WTC11 (cell line): Measurements from ENCODE around the gene MOGAT2. TPM values are rescaled to one million over a fixed set of nuclear protein-coding genes. Genes with fewer than 3 reads are reported as not detected.

ENCODE experiments used
- ATAC-seq: fragments of 200-7000 bp; cut with Tn5 transposase; 2 replicates; pipeline ENCODE4 v1.10.0; 2021; ENCODE audit warnings: mild to moderate bottlenecking, moderate library complexity
- CTCF ChIA-PET: fragments of 300-600 bp; sonication (Branson Sonifier 250); formaldehyde crosslinking; loops from one replicate; lab custom pipeline; 2021; ENCODE audit warnings: antibody characterized with exemption; lab: Charles Lee
- POLR2A ChIA-PET: fragments of 350-600 bp; sonication (Branson Sonifier 250); formaldehyde crosslinking; loops from one replicate; lab custom pipeline; 2021; ENCODE audit warnings: antibody characterized with exemption; lab: Charles Lee
- DNase-seq: peaks from one replicate; pipeline ENCODE4 v3.0.0; 2021; ENCODE audit warnings: low spot score
- H3K27ac Mint-ChIP-seq: 2 replicates; pipeline ENCODE4 v1.8.0; 2021; ENCODE audit warnings: mixed read lengths
- H3K27me3 Mint-ChIP-seq: 2 replicates; pipeline ENCODE4 v1.8.0; 2021; ENCODE audit warnings: low read depth, mild to moderate bottlenecking, moderate library complexity, mixed read lengths
- H3K36me3 Mint-ChIP-seq: 2 replicates; pipeline ENCODE4 v1.8.0; 2021; ENCODE audit warnings: mixed read lengths
- H3K4me1 Mint-ChIP-seq: 2 replicates; pipeline ENCODE4 v1.8.0; 2022; ENCODE audit warnings: mixed read lengths
- H3K4me3 Mint-ChIP-seq: 2 replicates; pipeline ENCODE4 v1.8.0; 2021; ENCODE audit warnings: mild to moderate bottlenecking, moderate library complexity, mixed read lengths
- H3K9me3 Mint-ChIP-seq: 2 replicates; pipeline ENCODE4 v1.8.0; 2021; ENCODE audit warnings: mixed read lengths
- ARID4B ChIP-seq: sonication (generic); formaldehyde crosslinking; IDR thresholded peaks from 2 replicates; pipeline ENCODE4 v1.8.0; 2023; ENCODE audit warnings: missing genetic modification reagents, mild to moderate bottlenecking, borderline replicate concordance
- ATF1 ChIP-seq: sonication (generic); formaldehyde crosslinking; IDR thresholded peaks from 2 replicates; pipeline ENCODE4 v1.8.1; 2023; ENCODE audit warnings: mild to moderate bottlenecking, moderate library complexity, missing genetic modification reagents
- CREB1 ChIP-seq: sonication (generic); formaldehyde crosslinking; IDR thresholded peaks from 2 replicates; pipeline ENCODE4 v1.8.0; 2023; ENCODE audit warnings: mild to moderate bottlenecking, missing genetic modification reagents
- E2F4 ChIP-seq: sonication (generic); formaldehyde crosslinking; IDR thresholded peaks from 2 replicates; pipeline ENCODE4 v1.8.1; 2022; ENCODE audit warnings: low read depth, mild to moderate bottlenecking, moderate library complexity, missing genetic modification reagents, borderline replicate concordance
- GABPB1 ChIP-seq: sonication (generic); formaldehyde crosslinking; IDR thresholded peaks from 2 replicates; pipeline ENCODE4 v1.8.1; 2023; ENCODE audit warnings: mild to moderate bottlenecking, missing genetic modification reagents
- NR3C1 ChIP-seq: sonication (generic); formaldehyde crosslinking; conservative IDR thresholded peaks from 2 replicates; pipeline ENCODE4 v1.8.1; 2023; ENCODE audit warnings: low read depth, mild to moderate bottlenecking, missing genetic modification reagents
- USF1 ChIP-seq: sonication (generic); formaldehyde crosslinking; IDR thresholded peaks from 2 replicates; pipeline ENCODE4 v1.8.0; 2022; ENCODE audit warnings: mild to moderate bottlenecking, missing genetic modification reagents
- ZBTB43 ChIP-seq: sonication (generic); formaldehyde crosslinking; IDR thresholded peaks from 2 replicates; pipeline ENCODE4 v1.8.1; 2023; ENCODE audit warnings: mild to moderate bottlenecking, missing genetic modification reagents
- ZNF396 ChIP-seq: fragments of 250-450 bp; sonication (Bioruptor Pico); IDR thresholded peaks from 2 replicates; pipeline ENCODE4 v1.8.0; 2021; ENCODE audit warnings: mild to moderate bottlenecking, moderate library complexity, borderline replicate concordance
- ZNF423 ChIP-seq: fragments of 250-450 bp; sonication (Bioruptor Pico); IDR thresholded peaks from 2 replicates; pipeline ENCODE4 v2.1.2; 2022; ENCODE audit warnings: mild to moderate bottlenecking, moderate library complexity
- total RNA-seq: library from RNA; stranded (reverse); gene quantifications from 3 replicates; pipeline ENCODE4 v1.2.3, GENCODE V29; 2021
- TF ChIP-seq, protein P1 (sequence below): fragments of 250-450 bp; sonication (Bioruptor Pico); IDR thresholded peaks from 2 replicates; pipeline ENCODE4 v1.9.0; 2021; ENCODE audit warnings: mild to moderate bottlenecking, borderline replicate concordance
- TF ChIP-seq, protein P2 (sequence below): sonication (generic); formaldehyde crosslinking; conservative IDR thresholded peaks from 2 replicates; pipeline ENCODE4 v1.8.1; 2023; ENCODE audit warnings: mild to moderate bottlenecking, low read depth, missing genetic modification reagents, moderate library complexity

MOGAT2 gene
- total RNA-seq, 1 experiment from 2014 or later = not detected

DNA sequence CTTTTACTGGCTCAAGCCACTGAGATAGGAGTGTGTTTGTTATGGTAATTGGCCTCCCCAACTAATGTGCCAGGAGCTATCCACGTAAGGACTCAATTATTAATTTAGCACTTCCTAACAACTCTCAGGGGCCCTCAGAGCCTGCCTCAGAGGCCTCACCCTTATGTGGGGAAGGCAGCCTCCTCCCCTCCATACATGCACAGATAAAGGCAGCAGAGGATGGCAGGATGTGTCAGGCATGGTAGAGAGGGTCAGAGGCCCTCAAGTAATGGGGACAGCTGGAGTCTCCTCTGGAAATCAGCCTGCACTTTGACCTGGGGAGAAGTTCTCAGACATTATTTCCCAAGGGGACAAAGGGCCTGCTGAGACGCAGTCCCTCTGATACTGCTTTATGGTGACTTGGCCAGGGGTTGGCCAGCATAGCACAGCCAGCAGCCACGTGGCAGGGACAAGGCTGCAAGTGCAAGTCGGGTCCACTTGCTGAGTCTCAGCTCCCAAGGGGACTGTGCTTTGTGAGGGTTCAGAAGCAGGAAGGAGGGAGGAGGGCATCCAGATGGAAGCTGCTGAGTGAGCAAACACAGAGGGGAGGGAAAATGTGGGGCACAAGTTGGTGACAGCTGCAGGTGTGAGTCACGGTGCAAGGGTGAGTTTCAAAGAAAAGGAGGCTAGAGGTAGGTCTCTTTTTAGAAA lies 17.0 kb downstream of the MOGAT2 start:
- Mint-ChIP-seq H3K36me3 (no peaks in the 10 kb centered on the region), H3K4me1 (0 out of 2 replicates have a peak, but pooled peaks cover 3% of the 10 kb centered on the region), H3K27me3 (no peaks in the 10 kb centered on the region; the same call in 1 of the 2 replicates), H3K9me3 (peaks cover 6% of the 10 kb centered on the region), H3K4me3 (no peak overlapping the region), H3K27ac (no peak overlapping the region)
- POLR2A ChIA-PET = no interaction called here
- no peak for TF ChIP-seq ZNF423 (CRISPR knock-in tag)
- TF ChIP-seq GABPB1 (CRISPR knock-in tag) = 0 out of 2 replicates have a peak, but pooled peaks have one; percentile 10
- DNase-seq = no peak
- no peak; the same call in 1 of the 2 replicates for ATAC-seq
- CTCF ChIA-PET = interaction anchor here (1.1 to 2.1 kb wide), 2 partner anchors 11 to 29 kb away, joined by 3 to 10 read pairs; no protein-coding TSS in a partner anchor

GRCh38 chr11:75735181-75735845 lies 17.7 kb downstream of the MOGAT2 start:
- Mint-ChIP-seq H3K4me1 (0 out of 2 replicates have a peak, but pooled peaks cover 3% of the 10 kb centered on the region), H3K4me3 (no peak overlapping the region), H3K27ac (no peak overlapping the region), H3K27me3 (no peaks in the 10 kb centered on the region; the same call in 1 of the 2 replicates), H3K9me3 (peaks cover 6% of the 10 kb centered on the region), H3K36me3 (no peaks in the 10 kb centered on the region)
- ChIA-PET POLR2A (no interaction called here), CTCF (interaction anchor here (1.1 to 2.1 kb wide), 2 partner anchors 12 to 29 kb away, joined by 3 to 10 read pairs; no protein-coding TSS in a partner anchor)
- no peak for TF ChIP-seq NR3C1 (CRISPR knock-in tag)
- no peak for TF ChIP-seq E2F4
- TF ChIP-seq ZBTB43 (CRISPR knock-in tag) = no peak
- TF ChIP-seq ZNF396 (CRISPR knock-in tag) = no peak
- TF ChIP-seq ARID4B (CRISPR knock-in tag) = no peak
- no peak for TF ChIP-seq USF1 (CRISPR knock-in tag)
- no peak for TF ChIP-seq ATF1 (CRISPR knock-in tag)
- DNase-seq (no peak), ATAC-seq (no peak)

DNA sequence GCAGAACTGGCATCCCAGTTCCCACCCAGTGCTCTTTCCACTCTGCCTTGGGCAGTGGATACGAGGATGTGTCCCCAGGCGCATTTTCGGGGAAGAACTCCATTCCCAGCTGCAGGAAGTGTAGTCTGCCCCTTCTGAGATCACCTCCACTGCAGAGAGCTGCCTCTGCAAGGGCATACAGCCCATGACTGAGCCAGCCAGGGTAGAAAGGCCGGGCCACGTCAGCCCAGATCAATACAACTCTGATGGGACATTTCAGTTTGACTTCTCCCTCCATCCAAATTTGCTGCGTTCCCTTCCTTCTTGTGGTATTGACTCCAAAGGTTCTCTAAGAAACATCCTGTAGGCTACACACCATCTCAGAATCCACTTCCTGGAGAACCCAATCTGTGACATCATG lies 19.7 kb downstream of the MOGAT2 start:
- Mint-ChIP-seq H3K4me3 (no peak overlapping the region), H3K27ac (no peak overlapping the region), H3K9me3 (peaks cover 6% of the 10 kb centered on the region), H3K27me3 (no peaks in the 10 kb centered on the region; the same call in 1 of the 2 replicates), H3K36me3 (no peaks in the 10 kb centered on the region), H3K4me1 (0 out of 2 replicates have a peak, but pooled peaks cover 3% of the 10 kb centered on the region)
- ChIA-PET CTCF (interaction anchor here (1.0 to 1.2 kb wide), 3 partner anchors 14 to 140 kb away, joined by 3 to 4 read pairs (median 3); no protein-coding TSS in a partner anchor), POLR2A (no interaction called here)
- ATAC-seq (no peak), DNase-seq (no peak)
- TF ChIP-seq GABPB1 (CRISPR knock-in tag) = no peak
- TF ChIP-seq, protein P1, sequence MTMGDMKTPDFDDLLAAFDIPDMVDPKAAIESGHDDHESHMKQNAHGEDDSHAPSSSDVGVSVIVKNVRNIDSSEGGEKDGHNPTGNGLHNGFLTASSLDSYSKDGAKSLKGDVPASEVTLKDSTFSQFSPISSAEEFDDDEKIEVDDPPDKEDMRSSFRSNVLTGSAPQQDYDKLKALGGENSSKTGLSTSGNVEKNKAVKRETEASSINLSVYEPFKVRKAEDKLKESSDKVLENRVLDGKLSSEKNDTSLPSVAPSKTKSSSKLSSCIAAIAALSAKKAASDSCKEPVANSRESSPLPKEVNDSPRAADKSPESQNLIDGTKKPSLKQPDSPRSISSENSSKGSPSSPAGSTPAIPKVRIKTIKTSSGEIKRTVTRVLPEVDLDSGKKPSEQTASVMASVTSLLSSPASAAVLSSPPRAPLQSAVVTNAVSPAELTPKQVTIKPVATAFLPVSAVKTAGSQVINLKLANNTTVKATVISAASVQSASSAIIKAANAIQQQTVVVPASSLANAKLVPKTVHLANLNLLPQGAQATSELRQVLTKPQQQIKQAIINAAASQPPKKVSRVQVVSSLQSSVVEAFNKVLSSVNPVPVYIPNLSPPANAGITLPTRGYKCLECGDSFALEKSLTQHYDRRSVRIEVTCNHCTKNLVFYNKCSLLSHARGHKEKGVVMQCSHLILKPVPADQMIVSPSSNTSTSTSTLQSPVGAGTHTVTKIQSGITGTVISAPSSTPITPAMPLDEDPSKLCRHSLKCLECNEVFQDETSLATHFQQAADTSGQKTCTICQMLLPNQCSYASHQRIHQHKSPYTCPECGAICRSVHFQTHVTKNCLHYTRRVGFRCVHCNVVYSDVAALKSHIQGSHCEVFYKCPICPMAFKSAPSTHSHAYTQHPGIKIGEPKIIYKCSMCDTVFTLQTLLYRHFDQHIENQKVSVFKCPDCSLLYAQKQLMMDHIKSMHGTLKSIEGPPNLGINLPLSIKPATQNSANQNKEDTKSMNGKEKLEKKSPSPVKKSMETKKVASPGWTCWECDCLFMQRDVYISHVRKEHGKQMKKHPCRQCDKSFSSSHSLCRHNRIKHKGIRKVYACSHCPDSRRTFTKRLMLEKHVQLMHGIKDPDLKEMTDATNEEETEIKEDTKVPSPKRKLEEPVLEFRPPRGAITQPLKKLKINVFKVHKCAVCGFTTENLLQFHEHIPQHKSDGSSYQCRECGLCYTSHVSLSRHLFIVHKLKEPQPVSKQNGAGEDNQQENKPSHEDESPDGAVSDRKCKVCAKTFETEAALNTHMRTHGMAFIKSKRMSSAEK = no peak
- TF ChIP-seq, protein P2, sequence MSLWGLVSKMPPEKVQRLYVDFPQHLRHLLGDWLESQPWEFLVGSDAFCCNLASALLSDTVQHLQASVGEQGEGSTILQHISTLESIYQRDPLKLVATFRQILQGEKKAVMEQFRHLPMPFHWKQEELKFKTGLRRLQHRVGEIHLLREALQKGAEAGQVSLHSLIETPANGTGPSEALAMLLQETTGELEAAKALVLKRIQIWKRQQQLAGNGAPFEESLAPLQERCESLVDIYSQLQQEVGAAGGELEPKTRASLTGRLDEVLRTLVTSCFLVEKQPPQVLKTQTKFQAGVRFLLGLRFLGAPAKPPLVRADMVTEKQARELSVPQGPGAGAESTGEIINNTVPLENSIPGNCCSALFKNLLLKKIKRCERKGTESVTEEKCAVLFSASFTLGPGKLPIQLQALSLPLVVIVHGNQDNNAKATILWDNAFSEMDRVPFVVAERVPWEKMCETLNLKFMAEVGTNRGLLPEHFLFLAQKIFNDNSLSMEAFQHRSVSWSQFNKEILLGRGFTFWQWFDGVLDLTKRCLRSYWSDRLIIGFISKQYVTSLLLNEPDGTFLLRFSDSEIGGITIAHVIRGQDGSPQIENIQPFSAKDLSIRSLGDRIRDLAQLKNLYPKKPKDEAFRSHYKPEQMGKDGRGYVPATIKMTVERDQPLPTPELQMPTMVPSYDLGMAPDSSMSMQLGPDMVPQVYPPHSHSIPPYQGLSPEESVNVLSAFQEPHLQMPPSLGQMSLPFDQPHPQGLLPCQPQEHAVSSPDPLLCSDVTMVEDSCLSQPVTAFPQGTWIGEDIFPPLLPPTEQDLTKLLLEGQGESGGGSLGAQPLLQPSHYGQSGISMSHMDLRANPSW (CRISPR knock-in tag) = no peak
- no peak for TF ChIP-seq CREB1 (CRISPR knock-in tag)
